Fibroblast of skin of abdomen (primary cell): ENCODE data around the gene PIM1.

Source experiments
- DNase-seq: peaks from one replicate; pipeline ENCODE4 v3.0.0-alpha.2; 2013

The PIM1 gene

GRCh38 chr6:37137201-37138090 is 32.5 kb upstream of the PIM1 start:
- DNase-seq, result peak; percentile 99

GRCh38 chr6:37138856-37139229 is 31.1 kb upstream of the PIM1 start:
- DNase-seq, result no peak

GRCh38 chr6:37139230-37139962 is 30.6 kb upstream of the PIM1 start:
- DNase-seq, result no peak

GRCh38 chr6:37140145-37140544 is 29.8 kb upstream of the PIM1 start:
- DNase-seq, result no peak

DNA sequence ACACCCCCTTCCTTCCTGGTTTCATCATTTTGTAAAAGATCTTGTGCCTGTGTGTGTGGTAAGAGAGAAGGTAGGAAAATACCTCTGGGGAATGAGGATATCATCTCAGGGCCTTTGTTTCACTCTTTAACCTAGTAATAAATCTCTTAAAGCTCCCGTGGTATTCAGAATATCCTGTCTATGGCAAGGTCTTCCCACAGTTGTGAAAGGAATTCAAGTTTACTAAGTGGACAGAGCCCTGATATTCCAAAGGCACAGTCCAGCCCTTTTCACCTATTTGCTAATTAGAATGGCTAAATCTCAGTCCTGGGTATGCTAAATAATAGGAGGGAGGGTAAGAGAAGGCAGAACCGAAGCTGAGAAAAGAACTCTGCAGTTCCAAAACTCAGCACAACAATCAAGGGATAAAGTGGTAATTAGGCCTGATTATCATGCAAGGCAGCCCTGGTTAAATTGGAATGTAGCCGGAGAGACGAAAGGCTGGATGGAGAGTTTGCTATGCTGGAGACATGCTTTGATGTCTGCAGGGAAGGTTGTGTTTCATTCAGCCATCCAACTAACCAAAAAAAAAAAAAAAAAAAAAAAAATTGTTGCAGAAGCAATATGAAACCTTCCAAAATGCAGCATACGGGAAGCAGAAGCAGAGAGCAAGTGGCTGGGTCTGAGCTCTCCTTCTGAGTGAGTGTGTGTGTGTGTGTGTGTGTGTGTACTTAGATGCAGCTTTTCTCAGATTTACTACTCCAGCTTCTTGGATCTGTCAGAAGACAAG is 28.5 kb upstream of the PIM1 start:
- DNase-seq, result peak; percentile 93

DNA sequence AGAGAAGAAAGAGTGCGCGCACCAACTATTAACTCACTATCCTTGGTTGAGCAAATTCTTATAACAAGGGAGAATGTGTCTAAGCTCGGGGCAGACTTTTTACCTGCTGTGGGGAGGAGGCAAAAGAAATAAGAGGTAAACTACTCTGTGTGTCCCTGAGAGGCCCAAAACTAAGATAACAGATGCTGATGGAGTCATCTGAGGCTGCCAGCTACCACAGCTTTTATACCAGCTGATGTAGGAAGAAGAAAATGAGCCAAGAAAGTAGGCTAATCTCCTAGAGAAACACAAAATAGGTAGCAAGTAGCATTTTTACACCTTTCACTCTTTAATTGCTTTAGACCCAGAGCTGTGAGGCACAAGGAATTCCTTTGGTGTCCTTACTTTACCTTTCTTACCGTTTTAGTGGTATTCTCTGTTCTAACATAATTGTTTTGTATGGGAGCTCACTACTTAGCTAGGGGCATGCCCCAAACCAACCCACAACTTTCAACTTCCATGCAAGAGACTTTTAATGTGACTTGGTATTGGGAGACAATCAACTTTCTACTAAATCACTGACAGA is 27.8 kb upstream of the PIM1 start:
- no peak for DNase-seq

- no peak for DNase-seq
Observed at GRCh38 chr6:37143585-37143984, 26.4 kb upstream of the PIM1 start.

GRCh38 chr6:37145443-37145842 is 24.5 kb upstream of the PIM1 start:
- no peak for DNase-seq

GRCh38 chr6:37146735-37147157 is 23.2 kb upstream of the PIM1 start:
- no peak for DNase-seq

DNA sequence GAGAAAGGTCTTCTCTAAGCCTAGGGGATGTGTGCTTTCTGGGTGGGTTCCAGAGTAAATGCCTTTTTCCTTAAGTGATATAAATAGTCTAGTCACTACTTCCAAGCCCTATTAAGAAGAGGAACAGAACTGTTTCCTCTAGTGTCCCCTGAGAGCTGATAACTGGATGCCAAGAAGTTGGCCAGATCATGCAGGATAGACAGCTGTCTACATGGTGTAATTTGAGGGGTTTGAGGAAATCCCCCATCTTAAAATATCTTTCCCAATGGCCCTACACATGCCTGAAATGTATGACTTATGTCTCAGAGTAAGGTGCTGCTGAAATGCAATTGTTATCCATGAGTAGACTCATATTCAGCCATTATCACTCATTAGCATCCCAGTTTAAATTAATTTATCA is 20.2 kb upstream of the PIM1 start:
- no peak for DNase-seq

GRCh38 chr6:37150314-37150713 is 19.6 kb upstream of the PIM1 start:
- DNase-seq, result no peak

- DNase-seq, result no peak
Observed at GRCh38 chr6:37155394-37156312, 14.3 kb upstream of the PIM1 start.

DNA sequence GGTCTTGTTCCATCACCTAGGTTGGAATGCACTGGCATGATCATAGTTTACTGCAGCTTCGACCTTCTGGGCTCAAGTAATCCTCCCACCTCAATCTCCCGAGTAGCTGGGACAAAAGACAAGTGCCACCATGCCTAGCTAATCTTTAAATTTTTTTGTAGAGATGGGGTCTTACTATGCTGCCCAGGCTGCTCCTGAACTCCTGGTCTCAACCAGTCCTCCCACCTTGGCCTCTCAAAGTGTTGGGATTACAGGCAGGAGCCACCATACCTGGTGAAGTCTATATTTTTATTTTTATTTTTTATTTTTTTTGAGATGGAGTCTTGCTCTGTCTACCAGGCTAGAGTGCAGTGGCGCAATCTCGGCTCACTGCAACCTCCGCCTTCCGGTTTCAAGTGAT is 11.4 kb upstream of the PIM1 start:
- DNase-seq, result no peak

DNA sequence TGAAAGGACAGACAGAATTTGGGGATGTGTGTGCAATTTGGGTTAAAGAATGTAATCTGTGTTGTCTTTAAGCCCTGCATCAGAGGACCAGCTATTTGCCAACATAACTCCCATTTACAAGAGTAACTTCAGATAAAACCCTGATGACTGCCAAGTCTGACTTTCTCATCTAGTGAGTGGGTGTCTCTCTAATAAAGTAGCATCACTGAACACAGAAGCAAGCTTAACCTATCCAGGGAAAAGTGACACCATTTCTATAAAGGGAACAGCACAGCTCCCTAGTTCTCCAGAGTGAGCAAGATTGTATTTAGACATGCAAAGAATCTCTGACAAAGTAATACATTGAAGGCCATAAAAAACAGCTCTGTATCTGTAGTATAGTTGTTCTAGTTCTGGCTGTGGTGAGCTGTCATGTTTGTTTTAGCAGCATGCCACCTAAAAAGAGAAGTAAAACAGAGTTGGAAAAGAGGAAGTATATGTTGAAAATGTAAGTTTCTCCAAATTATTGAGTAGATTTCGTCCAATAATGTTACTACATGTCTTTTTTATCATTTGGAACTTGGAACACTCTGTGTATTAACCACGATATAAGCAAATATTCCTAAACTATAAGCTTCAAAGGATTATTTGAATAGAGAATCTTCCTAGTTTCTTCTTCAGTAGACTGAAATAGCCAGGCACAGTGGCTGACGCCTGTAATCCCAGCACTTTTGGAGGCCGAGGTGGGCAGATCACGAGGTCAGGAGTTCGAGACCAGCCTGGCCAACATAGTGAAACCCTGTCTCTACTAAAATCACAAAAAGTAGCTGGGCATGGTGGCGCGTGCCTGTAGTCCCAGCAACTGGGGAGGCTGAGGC is 8.8 kb upstream of the PIM1 start:
- peak; percentile 50 for DNase-seq

DNA sequence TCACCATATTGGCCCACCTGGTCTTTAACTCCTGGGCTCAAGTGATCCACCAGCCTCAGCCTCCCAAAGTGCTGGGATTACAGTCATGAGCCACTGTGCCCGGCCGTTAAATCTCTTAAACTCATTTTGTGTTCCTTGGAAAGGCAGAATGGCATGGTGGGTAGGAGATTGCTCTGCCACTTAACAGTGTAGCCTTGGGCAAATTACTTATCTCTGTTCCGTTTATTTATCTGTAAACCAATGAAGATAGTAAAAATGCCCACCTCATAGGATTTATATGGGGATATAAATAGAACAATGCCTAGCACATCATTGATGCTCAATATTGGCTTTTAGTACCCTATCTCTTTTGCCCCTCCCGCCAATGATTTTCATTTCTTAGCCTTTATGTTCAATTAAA is 7.2 kb upstream of the PIM1 start:
- DNase-seq, result no peak

GRCh38 chr6:37168163-37168758 is 1.7 kb upstream of the PIM1 start:
- no peak for DNase-seq

DNA sequence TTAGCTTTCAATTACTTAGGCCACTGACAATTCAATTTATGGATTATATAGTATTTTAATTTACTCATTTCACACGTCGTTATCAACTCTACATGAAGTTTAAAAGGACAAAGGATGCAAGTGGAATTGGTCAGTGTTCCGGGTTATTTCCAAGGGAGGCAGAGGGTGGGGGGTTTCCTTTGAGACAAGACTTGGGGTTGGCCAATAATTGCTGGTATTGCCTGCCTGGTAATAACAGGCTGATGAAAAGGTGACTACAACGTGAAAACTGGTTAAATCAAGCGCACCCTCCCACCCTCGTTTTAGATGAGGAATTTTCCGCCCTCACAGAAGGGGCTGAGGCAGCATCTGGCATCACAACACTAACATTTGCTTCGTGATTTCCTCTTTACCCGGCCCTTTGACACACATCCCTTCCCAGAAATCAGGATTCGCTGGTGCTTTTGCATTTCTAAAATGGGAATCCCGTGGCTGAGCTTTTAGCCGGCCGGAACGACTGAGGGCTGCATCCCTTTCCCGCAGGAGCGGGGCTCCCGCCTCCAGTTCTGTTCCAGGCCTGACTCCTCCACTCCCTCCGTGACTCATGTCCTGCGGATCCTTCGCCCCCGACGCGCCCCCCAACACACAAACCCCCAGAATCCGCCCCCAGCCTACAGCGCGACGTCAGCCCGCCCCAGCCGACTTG is 999 bp upstream of the PIM1 start:
- DNase-seq, result no peak

DNA sequence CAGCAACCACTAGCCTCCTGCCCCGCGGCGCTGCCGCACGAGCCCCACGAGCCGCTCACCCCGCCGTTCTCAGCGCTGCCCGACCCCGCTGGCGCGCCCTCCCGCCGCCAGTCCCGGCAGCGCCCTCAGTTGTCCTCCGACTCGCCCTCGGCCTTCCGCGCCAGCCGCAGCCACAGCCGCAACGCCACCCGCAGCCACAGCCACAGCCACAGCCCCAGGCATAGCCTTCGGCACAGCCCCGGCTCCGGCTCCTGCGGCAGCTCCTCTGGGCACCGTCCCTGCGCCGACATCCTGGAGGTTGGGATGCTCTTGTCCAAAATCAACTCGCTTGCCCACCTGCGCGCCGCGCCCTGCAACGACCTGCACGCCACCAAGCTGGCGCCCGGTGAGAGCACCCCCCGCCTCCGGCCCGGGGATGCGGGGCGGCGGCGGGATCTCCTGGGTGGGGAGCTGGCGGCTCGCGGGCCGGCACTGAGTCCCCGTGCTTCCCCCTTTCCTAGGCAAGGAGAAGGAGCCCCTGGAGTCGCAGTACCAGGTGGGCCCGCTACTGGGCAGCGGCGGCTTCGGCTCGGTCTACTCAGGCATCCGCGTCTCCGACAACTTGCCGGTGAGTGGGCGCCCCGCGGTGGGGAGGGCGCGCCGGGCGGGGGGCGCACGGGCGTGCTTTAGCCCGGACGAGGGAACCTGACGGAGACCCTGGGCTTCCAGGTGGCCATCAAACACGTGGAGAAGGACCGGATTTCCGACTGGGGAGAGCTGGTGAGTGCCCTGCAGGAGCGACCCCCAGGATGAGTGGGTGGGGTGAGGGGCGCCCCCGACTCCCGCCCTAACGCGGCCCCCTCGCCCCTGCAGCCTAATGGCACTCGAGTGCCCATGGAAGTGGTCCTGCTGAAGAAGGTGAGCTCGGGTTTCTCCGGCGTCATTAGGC is 585 bp downstream of the PIM1 start:
- DNase-seq, result peak; percentile 45
